NCI-H146 treated with DMSO at 0.1 percent for 48 hours (cell line): ENCODE results near the gene ZRSR2.
"Not testable (repeated sequence)": the region's sequence is repeated elsewhere in the genome, so short reads cannot be mapped to it uniquely, and the experiment has no call there.

ENCODE experiments used
- DNase-seq: peaks from one replicate; lab custom pipeline; 2025; ENCODE audit not compliant: unreplicated experiment; lab: John Stamatoyannopoulos, UW

The ZRSR2 gene

GRCh38 chrX:15789979-15790768 lies at the start of gene ZRSR2:
ZRSR2 (plus strand) TSS chrX:15790484; CDS start chrX:15790496, 12 bp downstream.
- peak; percentile 73 for DNase-seq

GRCh38 chrX:15744181-15744867 lies 46.0 kb upstream of the ZRSR2 start:
- DNase-seq = no peak

- DNase-seq = no peak
These were observed 45.1 kb upstream of the ZRSR2 start for GRCh38 chrX:15745179-15745578.

GRCh38 chrX:15746651-15747050 lies 43.6 kb upstream of the ZRSR2 start:
- not testable (repeated sequence) for DNase-seq

- DNase-seq = no peak
These were observed 42.6 kb upstream of the ZRSR2 start for GRCh38 chrX:15747626-15748173.

GRCh38 chrX:15748841-15749240 lies 41.4 kb upstream of the ZRSR2 start:
- no peak for DNase-seq

GRCh38 chrX:15749642-15750610 lies 40.4 kb upstream of the ZRSR2 start:
- no peak for DNase-seq

- no peak for DNase-seq
These were observed 39.6 kb upstream of the ZRSR2 start for GRCh38 chrX:15750611-15751154.

GRCh38 chrX:15751155-15751819 lies 39.0 kb upstream of the ZRSR2 start:
- no peak for DNase-seq

GRCh38 chrX:15755091-15755490 lies 35.2 kb upstream of the ZRSR2 start:
- DNase-seq = no peak

GRCh38 chrX:15758140-15758539 lies 32.1 kb upstream of the ZRSR2 start:
- no peak for DNase-seq

GRCh38 chrX:15759886-15760285 lies 30.4 kb upstream of the ZRSR2 start:
- DNase-seq = not testable (repeated sequence)

GRCh38 chrX:15761564-15762191 lies 28.6 kb upstream of the ZRSR2 start:
- DNase-seq = no peak

- DNase-seq = no peak
These were observed 20.9 kb upstream of the ZRSR2 start for GRCh38 chrX:15769300-15769954.

GRCh38 chrX:15781961-15782699 lies 8.2 kb upstream of the ZRSR2 start:
- no peak for DNase-seq

GRCh38 chrX:15785176-15785750 lies 5.0 kb upstream of the ZRSR2 start:
- no peak for DNase-seq

- DNase-seq = no peak
These were observed 3.4 kb upstream of the ZRSR2 start for GRCh38 chrX:15786915-15787314.

GRCh38 chrX:15790769-15791290 lies 546 bp downstream of the ZRSR2 start:
- no peak for DNase-seq
